Measurements from ENCODE around the gene COL23A1. TPM values are rescaled to one million over a fixed set of nuclear protein-coding genes. Genes with fewer than 3 reads are reported as not detected.

COL23A1 gene
- polyA plus RNA-seq, 1 donor (not counting 4 experiments of a cell fraction or from before 2014, with no cell fraction given) = not detected

GRCh38 chr5:178577944-178578343 is 12.2 kb downstream of the COL23A1 start:
- Histone ChIP-seq H3K27me3 (ENCODE audit: control insufficient read depth, extremely low read depth, insufficient read depth, low read length) (peaks cover 23% of the 10 kb centered on the region), H3K4me1 (ENCODE audit: control insufficient read depth, extremely low read depth, insufficient read depth, low read length) (no peaks in the 10 kb centered on the region), H2AFZ (ENCODE audit: control insufficient read depth, low read length) (no peak overlapping the region), H3K27ac (ENCODE audit: control insufficient read depth, insufficient read depth, low read length) (no peak overlapping the region), H3K9me3 (ENCODE audit: control insufficient read depth, low read depth, low read length) (no peaks in the 10 kb centered on the region), H3K9me1 (ENCODE audit: control insufficient read depth, extremely low read depth, insufficient read depth, low read length) (no peaks in the 10 kb centered on the region), H3K79me2 (ENCODE audit: control insufficient read depth, insufficient read depth, low read length) (no peaks in the 10 kb centered on the region), H3K9ac (ENCODE audit: control insufficient read depth, extremely low read depth, insufficient read depth, low read length) (no peak overlapping the region), H3K4me2 (ENCODE audit: control insufficient read depth, extremely low read depth, insufficient read depth, low read depth, low read length) (no peak overlapping the region), H3K4me3 (ENCODE audit: control insufficient read depth in 2 of 3, extremely low read depth in 1 of 3, insufficient read depth in 2 of 3, low read depth in 1 of 3, low read length in 3 of 3) (no peak overlapping the region), H4K20me1 (ENCODE audit: control insufficient read depth, extremely low read depth, insufficient read depth, low read length) (no peaks in the 10 kb centered on the region), H3K36me3 (ENCODE audit: control insufficient read depth in 2 of 2, extremely low read depth in 1 of 2, insufficient read depth in 2 of 2, low read length in 2 of 2) (no peaks in the 10 kb centered on the region)
- TF ChIP-seq EZH2 (IDR thresholded peaks at IDR 0.05; ENCODE audit: low read length) (no peak), CTCF (optimal IDR thresholded peaks at IDR 0.05 in 1 of 3, IDR thresholded peaks at IDR 0.05 in 1 of 3, conservative IDR thresholded peaks at IDR 0.05 in 1 of 3; ENCODE audit: extremely low read depth in 1 of 3, insufficient read depth in 2 of 3, low read length in 3 of 3) (no peak)
- no peak for DNase-seq (ENCODE audit: low read depth, low spot score)
- no peak for FAIRE-seq
- dilution Hi-C loops (cut with MboI; ENCODE audit: extremely low pct_ligation_motif_present, low sequenced_read_pairs) = no loop called here

- no peak overlapping the region for H3K4me2 ChIP-seq (ENCODE audit: control insufficient read depth, extremely low read depth, insufficient read depth, low read depth, low read length)
- no peak overlapping the region for H2AFZ ChIP-seq (ENCODE audit: control insufficient read depth, low read length)
- H3K9me1 ChIP-seq (ENCODE audit: control insufficient read depth, extremely low read depth, insufficient read depth, low read length) = no peaks in the 10 kb centered on the region
- no peak overlapping the region for H3K4me3 ChIP-seq (ENCODE audit: control insufficient read depth in 2 of 3, extremely low read depth in 1 of 3, insufficient read depth in 2 of 3, low read depth in 1 of 3, low read length in 3 of 3)
- H4K20me1 ChIP-seq (ENCODE audit: control insufficient read depth, extremely low read depth, insufficient read depth, low read length) = no peaks in the 10 kb centered on the region
- no peak overlapping the region for H3K27ac ChIP-seq (ENCODE audit: control insufficient read depth, insufficient read depth, low read length)
- H3K27me3 ChIP-seq (ENCODE audit: control insufficient read depth, extremely low read depth, insufficient read depth, low read length) = peaks cover 23% of the 10 kb centered on the region
- H3K9ac ChIP-seq (ENCODE audit: control insufficient read depth, extremely low read depth, insufficient read depth, low read length) = no peak overlapping the region
- no peaks in the 10 kb centered on the region for H3K4me1 ChIP-seq (ENCODE audit: control insufficient read depth, extremely low read depth, insufficient read depth, low read length)
- no peak for DNase-seq (ENCODE audit: low read depth, low spot score)
- no peaks in the 10 kb centered on the region for H3K36me3 ChIP-seq (ENCODE audit: control insufficient read depth in 2 of 2, extremely low read depth in 1 of 2, insufficient read depth in 2 of 2, low read length in 2 of 2)
- no peaks in the 10 kb centered on the region for H3K9me3 ChIP-seq (ENCODE audit: control insufficient read depth, low read depth, low read length)
- FAIRE-seq = no peak
- TF ChIP-seq EZH2 (IDR thresholded peaks at IDR 0.05; ENCODE audit: low read length) (no peak), CTCF (optimal IDR thresholded peaks at IDR 0.05 in 1 of 3, IDR thresholded peaks at IDR 0.05 in 1 of 3, conservative IDR thresholded peaks at IDR 0.05 in 1 of 3; ENCODE audit: extremely low read depth in 1 of 3, insufficient read depth in 2 of 3, low read length in 3 of 3) (no peak)
- dilution Hi-C loops (cut with MboI; ENCODE audit: extremely low pct_ligation_motif_present, low sequenced_read_pairs) = no loop called here
- H3K79me2 ChIP-seq (ENCODE audit: control insufficient read depth, insufficient read depth, low read length) = no peaks in the 10 kb centered on the region
These were observed 12.8 kb downstream of the COL23A1 start for GRCh38 chr5:178577376-178577839.
